Measurements from ENCODE around the gene RELT.

DNA sequence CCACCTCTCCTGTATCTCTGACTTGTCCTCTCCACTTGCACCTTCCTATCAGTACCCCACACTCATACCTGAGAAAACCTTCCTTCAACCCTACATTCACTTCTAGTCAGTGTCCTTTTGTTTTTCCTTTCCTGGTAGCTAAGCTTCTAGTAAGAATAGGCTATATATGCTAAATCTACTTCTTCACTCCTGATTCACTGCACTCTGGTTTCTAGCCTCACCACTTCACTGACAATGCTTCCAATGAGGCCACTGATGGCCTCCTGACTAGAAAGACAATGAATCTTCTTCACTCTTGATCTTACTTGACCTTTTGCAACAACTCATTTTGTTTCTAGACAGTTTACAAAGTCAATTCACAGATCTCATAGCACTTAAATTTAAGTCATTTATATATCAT, 52.0 kb downstream of the RELT start:
- TF ChIP-seq, protein P1, sequence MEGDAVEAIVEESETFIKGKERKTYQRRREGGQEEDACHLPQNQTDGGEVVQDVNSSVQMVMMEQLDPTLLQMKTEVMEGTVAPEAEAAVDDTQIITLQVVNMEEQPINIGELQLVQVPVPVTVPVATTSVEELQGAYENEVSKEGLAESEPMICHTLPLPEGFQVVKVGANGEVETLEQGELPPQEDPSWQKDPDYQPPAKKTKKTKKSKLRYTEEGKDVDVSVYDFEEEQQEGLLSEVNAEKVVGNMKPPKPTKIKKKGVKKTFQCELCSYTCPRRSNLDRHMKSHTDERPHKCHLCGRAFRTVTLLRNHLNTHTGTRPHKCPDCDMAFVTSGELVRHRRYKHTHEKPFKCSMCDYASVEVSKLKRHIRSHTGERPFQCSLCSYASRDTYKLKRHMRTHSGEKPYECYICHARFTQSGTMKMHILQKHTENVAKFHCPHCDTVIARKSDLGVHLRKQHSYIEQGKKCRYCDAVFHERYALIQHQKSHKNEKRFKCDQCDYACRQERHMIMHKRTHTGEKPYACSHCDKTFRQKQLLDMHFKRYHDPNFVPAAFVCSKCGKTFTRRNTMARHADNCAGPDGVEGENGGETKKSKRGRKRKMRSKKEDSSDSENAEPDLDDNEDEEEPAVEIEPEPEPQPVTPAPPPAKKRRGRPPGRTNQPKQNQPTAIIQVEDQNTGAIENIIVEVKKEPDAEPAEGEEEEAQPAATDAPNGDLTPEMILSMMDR (IDR thresholded peaks at IDR 0.05; ENCODE audit: insufficient read depth, low read length, poor library complexity, severe bottlenecking) = no peak
- TF ChIP-seq EZH2phosphoT487 (conservative IDR thresholded peaks at IDR 0.05; ENCODE audit: low read length) = no peak
